Uterus (tissue), 2 donors: Measurements from ENCODE around the gene TCTA.

Source experiments
- POLR2A ChIP-seq, 2 donors: fragments of 450-650 bp; IDR thresholded peaks; one replicate each; pipeline ENCODE4 v1.6.1; 2016; ENCODE audit warnings: antibody characterized with exemption in 2 of 2, mild to moderate bottlenecking in 1 of 2, moderate library complexity in 1 of 2
- TF ChIP-seq, protein P1 (sequence below), 4 experiments: fragments of 200-600 bp in 2 of 4; fragments of 450-650 bp in 2 of 4; sonication (generic) in 2 of 4; IDR thresholded peaks; one replicate each; pipeline ENCODE4 v1.5.1; 2016 to 2019; ENCODE audit warnings: antibody characterized with exemption in 4 of 4, mild to moderate bottlenecking in 2 of 4, moderate library complexity in 1 of 4

DNA sequence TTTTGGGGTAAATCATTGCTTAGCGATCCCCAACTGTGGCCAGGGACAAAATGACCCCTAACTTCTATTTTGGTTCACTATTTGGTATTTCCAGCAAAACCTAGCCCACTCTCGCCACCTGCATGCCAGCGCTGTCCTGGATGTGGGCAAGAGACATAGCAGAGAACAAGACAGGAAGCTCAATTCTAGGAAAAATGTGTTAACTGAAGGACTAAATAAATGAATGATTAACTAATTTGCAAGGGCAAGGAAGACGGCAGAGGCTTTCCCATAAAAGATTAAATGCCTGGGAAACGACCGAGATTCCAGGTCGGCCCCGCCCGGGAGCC is 16.5 kb downstream of the TCTA start:
- TF ChIP-seq, protein P1, sequence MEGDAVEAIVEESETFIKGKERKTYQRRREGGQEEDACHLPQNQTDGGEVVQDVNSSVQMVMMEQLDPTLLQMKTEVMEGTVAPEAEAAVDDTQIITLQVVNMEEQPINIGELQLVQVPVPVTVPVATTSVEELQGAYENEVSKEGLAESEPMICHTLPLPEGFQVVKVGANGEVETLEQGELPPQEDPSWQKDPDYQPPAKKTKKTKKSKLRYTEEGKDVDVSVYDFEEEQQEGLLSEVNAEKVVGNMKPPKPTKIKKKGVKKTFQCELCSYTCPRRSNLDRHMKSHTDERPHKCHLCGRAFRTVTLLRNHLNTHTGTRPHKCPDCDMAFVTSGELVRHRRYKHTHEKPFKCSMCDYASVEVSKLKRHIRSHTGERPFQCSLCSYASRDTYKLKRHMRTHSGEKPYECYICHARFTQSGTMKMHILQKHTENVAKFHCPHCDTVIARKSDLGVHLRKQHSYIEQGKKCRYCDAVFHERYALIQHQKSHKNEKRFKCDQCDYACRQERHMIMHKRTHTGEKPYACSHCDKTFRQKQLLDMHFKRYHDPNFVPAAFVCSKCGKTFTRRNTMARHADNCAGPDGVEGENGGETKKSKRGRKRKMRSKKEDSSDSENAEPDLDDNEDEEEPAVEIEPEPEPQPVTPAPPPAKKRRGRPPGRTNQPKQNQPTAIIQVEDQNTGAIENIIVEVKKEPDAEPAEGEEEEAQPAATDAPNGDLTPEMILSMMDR (IDR thresholded peaks at IDR 0.05): no peak
- no peak for TF ChIP-seq POLR2A (IDR thresholded peaks at IDR 0.05)
